Brain microvascular endothelial cell (primary cell): ENCODE data around the gene CREB5.

Experiments used
- DNase-seq: peaks from one replicate; pipeline ENCODE4 v3.0.0-alpha.2; 2020
- H3K27ac ChIP-seq: fragments of 250-450 bp; sonication (Bioruptor Pico); 2 replicates; pipeline ENCODE4 v1.5.1; 2020; ENCODE audit warnings: mild to moderate bottlenecking, moderate library complexity
- H3K27me3 ChIP-seq: fragments of 250-450 bp; sonication (Bioruptor Pico); replicated peaks from 2 replicates; pipeline ENCODE4 v1.5.1; 2020; ENCODE audit warnings: mild to moderate bottlenecking
- H3K36me3 ChIP-seq: fragments of 250-450 bp; sonication (Bioruptor Pico); replicated peaks from 2 replicates; pipeline ENCODE4 v1.5.1; 2020; ENCODE audit warnings: mild to moderate bottlenecking
- H3K4me3 ChIP-seq: 2 replicates; pipeline ENCODE4 v1.5.1; 2011; ENCODE audit warnings: low read depth, mild to moderate bottlenecking, control low read depth, low read length, moderate library complexity
- in situ Hi-C: cut with HindIII; loops from 2 replicates; pipeline ENCODE4 v1.10.0; 2017; ENCODE audit warnings: low sequenced_read_pairs, low pct_ligation_motif_present
- TF ChIP-seq, protein P1 (sequence below): IDR thresholded peaks from 2 replicates; pipeline ENCODE4 v1.5.1; 2011; ENCODE audit warnings: low read depth, mild to moderate bottlenecking, moderate library complexity, low read length, control low read depth, inconsistent platforms; ENCODE audit errors: missing control alignments

Gene CREB5

GRCh38 chr7:28787106-28787505 is 374.8 kb downstream of the CREB5 start:
- in situ Hi-C loops: no loop called here
- Histone ChIP-seq H3K27me3 (no peaks in the 10 kb centered on the region), H3K4me3 (no peak overlapping the region), H3K36me3 (no peaks in the 10 kb centered on the region), H3K27ac (no peak overlapping the region)
- DNase-seq: no peak
- TF ChIP-seq, protein P1, sequence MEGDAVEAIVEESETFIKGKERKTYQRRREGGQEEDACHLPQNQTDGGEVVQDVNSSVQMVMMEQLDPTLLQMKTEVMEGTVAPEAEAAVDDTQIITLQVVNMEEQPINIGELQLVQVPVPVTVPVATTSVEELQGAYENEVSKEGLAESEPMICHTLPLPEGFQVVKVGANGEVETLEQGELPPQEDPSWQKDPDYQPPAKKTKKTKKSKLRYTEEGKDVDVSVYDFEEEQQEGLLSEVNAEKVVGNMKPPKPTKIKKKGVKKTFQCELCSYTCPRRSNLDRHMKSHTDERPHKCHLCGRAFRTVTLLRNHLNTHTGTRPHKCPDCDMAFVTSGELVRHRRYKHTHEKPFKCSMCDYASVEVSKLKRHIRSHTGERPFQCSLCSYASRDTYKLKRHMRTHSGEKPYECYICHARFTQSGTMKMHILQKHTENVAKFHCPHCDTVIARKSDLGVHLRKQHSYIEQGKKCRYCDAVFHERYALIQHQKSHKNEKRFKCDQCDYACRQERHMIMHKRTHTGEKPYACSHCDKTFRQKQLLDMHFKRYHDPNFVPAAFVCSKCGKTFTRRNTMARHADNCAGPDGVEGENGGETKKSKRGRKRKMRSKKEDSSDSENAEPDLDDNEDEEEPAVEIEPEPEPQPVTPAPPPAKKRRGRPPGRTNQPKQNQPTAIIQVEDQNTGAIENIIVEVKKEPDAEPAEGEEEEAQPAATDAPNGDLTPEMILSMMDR: no peak

- no peaks in the 10 kb centered on the region for H3K27me3 ChIP-seq
- in situ Hi-C loops: no loop called here
- H3K27ac ChIP-seq: no peak overlapping the region
- TF ChIP-seq, protein P1: no peak
- no peak for DNase-seq
- H3K4me3 ChIP-seq: no peak overlapping the region
- no peaks in the 10 kb centered on the region for H3K36me3 ChIP-seq
Observed at GRCh38 chr7:28790467-28790866, 378.1 kb downstream of the CREB5 start.

- H3K4me3 ChIP-seq: no peak overlapping the region
- no peak overlapping the region for H3K27ac ChIP-seq
- H3K36me3 ChIP-seq: no peaks in the 10 kb centered on the region
- in situ Hi-C loops: no loop called here
- TF ChIP-seq, protein P1: no peak
- H3K27me3 ChIP-seq: no peaks in the 10 kb centered on the region
- DNase-seq: no peak
Observed at GRCh38 chr7:28792858-28793257, 380.5 kb downstream of the CREB5 start.

- no peaks in the 10 kb centered on the region for H3K36me3 ChIP-seq
- no peak for DNase-seq
- TF ChIP-seq, protein P1: no peak
- H3K27ac ChIP-seq: no peak overlapping the region
- H3K4me3 ChIP-seq: no peak overlapping the region
- no peaks in the 10 kb centered on the region for H3K27me3 ChIP-seq
- in situ Hi-C loops: no loop called here
Observed at GRCh38 chr7:28793381-28794085, 381.2 kb downstream of the CREB5 start.

GRCh38 chr7:28798274-28798673 is 386.0 kb downstream of the CREB5 start:
- Histone ChIP-seq H3K27me3 (no peaks in the 10 kb centered on the region), H3K36me3 (no peaks in the 10 kb centered on the region), H3K27ac (no peak overlapping the region), H3K4me3 (no peak overlapping the region)
- no peak for DNase-seq
- TF ChIP-seq, protein P1: no peak
- in situ Hi-C loops: no loop called here

GRCh38 chr7:28799619-28800018 is 387.3 kb downstream of the CREB5 start:
- H3K36me3 ChIP-seq: no peaks in the 10 kb centered on the region
- DNase-seq: no peak
- H3K27ac ChIP-seq: no peak overlapping the region
- in situ Hi-C loops: no loop called here
- no peak overlapping the region for H3K4me3 ChIP-seq
- H3K27me3 ChIP-seq: no peaks in the 10 kb centered on the region
- TF ChIP-seq, protein P1: no peak
